Nephron (organoid): Measurements from ENCODE around the gene RNF135.
"Not testable (repeated sequence)": the region's sequence is repeated elsewhere in the genome, so short reads cannot be mapped to it uniquely, and the experiment has no call there.

Experiments used
- H3K27ac Mint-ChIP-seq, 3 experiments: 2 replicates each; pipeline ENCODE4 v1.8.0; 2020; ENCODE audit warnings: mixed read lengths in 3 of 3, mild to moderate bottlenecking in 2 of 3, moderate library complexity in 1 of 3
- H3K27me3 Mint-ChIP-seq: 2 replicates; pipeline ENCODE4 v1.8.0; 2021; ENCODE audit warnings: low read depth, mild to moderate bottlenecking, moderate library complexity, mixed read lengths
- H3K36me3 Mint-ChIP-seq: 2 replicates; pipeline ENCODE4 v1.8.0; 2020; ENCODE audit warnings: low read depth, mixed read lengths
- H3K4me1 Mint-ChIP-seq: 2 replicates; pipeline ENCODE4 v1.8.0; 2020; ENCODE audit warnings: mixed read lengths
- H3K4me3 Mint-ChIP-seq, 3 experiments: 2 replicates each; pipeline ENCODE4 v1.8.0; 2020; ENCODE audit warnings: mild to moderate bottlenecking in 3 of 3, mixed read lengths in 3 of 3, moderate library complexity in 2 of 3
- H3K9me3 Mint-ChIP-seq: 2 replicates; pipeline ENCODE4 v1.8.0; 2020; ENCODE audit warnings: mixed read lengths
- TF ChIP-seq, protein P1 (sequence below), 3 experiments: fragments of 200-600 bp; sonication (generic); IDR thresholded peaks; one replicate each; pipeline ENCODE4 v1.5.0; 2021; ENCODE audit warnings: antibody characterized with exemption in 3 of 3; ENCODE audit not compliant: unreplicated experiment in 3 of 3

The RNF135 gene

DNA sequence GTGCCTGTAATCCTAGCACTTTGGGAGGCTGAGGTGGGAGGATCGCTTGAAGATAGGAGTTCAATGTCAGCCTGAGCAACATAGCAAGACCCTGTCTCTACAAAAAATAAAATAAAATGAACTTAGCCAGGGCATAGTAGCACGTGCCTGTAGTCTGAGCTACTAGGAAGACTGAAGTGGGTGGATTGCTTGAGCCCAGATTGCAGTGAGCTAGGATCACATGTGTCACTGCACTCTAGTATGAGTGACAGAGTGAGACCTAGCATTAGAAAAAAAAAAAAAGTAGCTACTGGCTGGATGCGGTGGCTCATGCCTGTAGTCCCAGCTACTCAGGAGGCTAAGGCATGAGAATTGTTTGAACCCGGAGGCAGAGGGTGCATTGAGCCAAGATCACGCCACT is 43.1 kb upstream of the RNF135 start:
- no peaks in the 10 kb centered on the region for H3K9me3 Mint-ChIP-seq
- H3K4me3 Mint-ChIP-seq: no peak overlapping the region
- H3K27me3 Mint-ChIP-seq: peaks cover 57% of the 10 kb centered on the region
- H3K36me3 Mint-ChIP-seq: no peaks in the 10 kb centered on the region
- H3K27ac Mint-ChIP-seq: no peak overlapping the region
- peaks cover 3% of the 10 kb centered on the region for H3K4me1 Mint-ChIP-seq
- TF ChIP-seq, protein P1, sequence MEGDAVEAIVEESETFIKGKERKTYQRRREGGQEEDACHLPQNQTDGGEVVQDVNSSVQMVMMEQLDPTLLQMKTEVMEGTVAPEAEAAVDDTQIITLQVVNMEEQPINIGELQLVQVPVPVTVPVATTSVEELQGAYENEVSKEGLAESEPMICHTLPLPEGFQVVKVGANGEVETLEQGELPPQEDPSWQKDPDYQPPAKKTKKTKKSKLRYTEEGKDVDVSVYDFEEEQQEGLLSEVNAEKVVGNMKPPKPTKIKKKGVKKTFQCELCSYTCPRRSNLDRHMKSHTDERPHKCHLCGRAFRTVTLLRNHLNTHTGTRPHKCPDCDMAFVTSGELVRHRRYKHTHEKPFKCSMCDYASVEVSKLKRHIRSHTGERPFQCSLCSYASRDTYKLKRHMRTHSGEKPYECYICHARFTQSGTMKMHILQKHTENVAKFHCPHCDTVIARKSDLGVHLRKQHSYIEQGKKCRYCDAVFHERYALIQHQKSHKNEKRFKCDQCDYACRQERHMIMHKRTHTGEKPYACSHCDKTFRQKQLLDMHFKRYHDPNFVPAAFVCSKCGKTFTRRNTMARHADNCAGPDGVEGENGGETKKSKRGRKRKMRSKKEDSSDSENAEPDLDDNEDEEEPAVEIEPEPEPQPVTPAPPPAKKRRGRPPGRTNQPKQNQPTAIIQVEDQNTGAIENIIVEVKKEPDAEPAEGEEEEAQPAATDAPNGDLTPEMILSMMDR (IDR thresholded peaks at IDR 0.05; ENCODE audit: unreplicated experiment in 3 of 3): no peak

DNA sequence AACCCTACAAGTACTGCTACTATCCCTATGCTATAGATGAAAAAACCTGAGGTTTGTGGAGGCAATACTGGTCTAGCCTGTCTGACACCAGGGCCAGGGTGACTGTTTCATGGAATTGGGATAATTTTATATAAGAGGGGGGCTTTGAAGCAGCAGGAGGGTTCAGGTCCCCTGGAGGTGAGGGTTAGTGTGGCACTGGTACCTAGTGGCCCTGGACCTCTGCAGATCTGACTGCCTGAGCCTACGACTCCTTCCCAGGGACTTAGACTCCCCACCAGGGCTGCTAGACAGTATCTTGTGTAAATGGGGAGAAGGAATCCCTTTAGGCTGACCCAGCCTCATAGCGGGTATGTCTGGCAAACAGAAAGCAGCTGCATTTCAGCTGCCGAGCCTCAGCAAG is 42.3 kb upstream of the RNF135 start:
- H3K9me3 Mint-ChIP-seq: no peaks in the 10 kb centered on the region
- no peak overlapping the region for H3K4me3 Mint-ChIP-seq
- H3K27ac Mint-ChIP-seq: no peak overlapping the region
- H3K36me3 Mint-ChIP-seq: no peaks in the 10 kb centered on the region
- H3K27me3 Mint-ChIP-seq: peaks cover 49% of the 10 kb centered on the region
- TF ChIP-seq, protein P1 (IDR thresholded peaks at IDR 0.05; ENCODE audit: unreplicated experiment in 3 of 3): no peak
- H3K4me1 Mint-ChIP-seq: no peaks in the 10 kb centered on the region

DNA sequence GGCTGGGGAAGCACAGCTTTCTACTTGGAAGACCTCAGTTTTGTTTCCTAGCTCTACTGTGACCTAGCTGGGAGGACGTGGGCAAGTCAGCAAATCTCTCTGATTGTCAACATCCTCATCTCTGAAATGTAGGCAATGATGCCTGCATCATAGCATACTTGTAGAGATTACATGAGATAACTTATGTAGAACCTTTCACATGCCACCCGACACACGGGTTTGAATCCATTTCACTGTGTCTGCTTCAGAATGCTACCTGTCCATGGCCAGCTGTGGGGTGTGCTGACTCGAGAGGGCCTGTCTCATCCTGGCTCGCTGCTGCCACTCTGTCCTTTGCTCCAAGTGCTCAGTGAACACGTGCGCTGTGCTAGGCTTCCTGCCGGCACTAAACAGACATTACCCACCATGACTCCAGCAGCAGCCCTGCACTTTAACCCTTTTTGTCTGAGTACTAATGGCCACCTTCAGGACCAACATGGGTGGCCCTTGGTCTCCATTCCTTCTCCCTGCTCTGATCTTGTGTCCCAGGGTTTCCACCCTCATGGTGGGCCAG is 41.7 kb upstream of the RNF135 start:
- Mint-ChIP-seq H3K27me3 (peaks cover 43% of the 10 kb centered on the region), H3K27ac (no peak overlapping the region), H3K4me1 (no peaks in the 10 kb centered on the region), H3K9me3 (no peaks in the 10 kb centered on the region), H3K36me3 (no peaks in the 10 kb centered on the region), H3K4me3 (no peak overlapping the region)
- TF ChIP-seq, protein P1 (IDR thresholded peaks at IDR 0.05; ENCODE audit: unreplicated experiment in 3 of 3): no peak

DNA sequence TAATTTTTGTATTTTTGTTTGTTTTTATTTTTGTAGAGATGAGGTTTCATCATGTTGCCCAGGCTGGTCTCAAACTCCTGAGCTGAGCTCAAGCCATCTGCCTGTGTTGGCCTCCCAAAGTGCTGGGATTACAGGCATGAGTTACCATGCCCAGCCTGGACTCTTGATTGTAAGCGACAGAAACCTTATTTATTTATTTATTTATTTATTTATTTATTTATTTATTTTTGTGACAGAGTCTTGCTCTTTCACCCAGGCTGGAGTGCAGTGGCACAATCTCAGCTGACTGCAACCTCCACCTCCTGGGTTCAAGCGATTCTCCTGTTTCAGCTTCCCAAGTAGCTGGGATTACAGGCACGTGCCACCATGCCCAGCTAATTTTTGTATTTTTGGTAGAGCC is 41.0 kb upstream of the RNF135 start:
- H3K27me3 Mint-ChIP-seq: peaks cover 36% of the 10 kb centered on the region
- not testable (repeated sequence) for H3K4me3 Mint-ChIP-seq, H3K9me3 Mint-ChIP-seq

DNA sequence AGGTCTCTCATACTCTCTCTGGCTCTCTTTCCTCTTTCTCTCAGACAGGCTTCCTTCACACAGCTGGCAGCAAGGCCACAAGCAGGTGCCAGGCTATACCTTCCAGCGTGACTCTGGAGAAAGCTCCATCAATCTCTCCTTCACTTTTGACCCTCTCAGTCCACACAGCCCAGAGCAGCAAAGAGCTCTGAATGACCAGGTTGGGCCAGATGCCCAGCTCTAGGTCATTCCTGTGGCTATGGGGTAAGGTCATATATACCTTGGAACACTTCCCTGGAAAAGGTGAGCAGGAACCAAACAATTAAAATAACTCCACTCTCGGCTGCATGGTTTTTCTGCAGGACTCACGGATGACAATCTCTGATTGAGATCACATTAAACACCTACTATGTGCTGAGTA is 40.3 kb upstream of the RNF135 start:
- Mint-ChIP-seq H3K9me3 (no peaks in the 10 kb centered on the region), H3K36me3 (no peaks in the 10 kb centered on the region), H3K27ac (no peak overlapping the region), H3K4me3 (no peak overlapping the region), H3K4me1 (no peaks in the 10 kb centered on the region), H3K27me3 (peaks cover 30% of the 10 kb centered on the region)
- TF ChIP-seq, protein P1 (IDR thresholded peaks at IDR 0.05; ENCODE audit: unreplicated experiment in 3 of 3): no peak

More for the DNA sequence above, 41.0 kb upstream of the RNF135 start:
- not testable (repeated sequence) for H3K4me1 Mint-ChIP-seq, H3K36me3 Mint-ChIP-seq, H3K27ac Mint-ChIP-seq

DNA sequence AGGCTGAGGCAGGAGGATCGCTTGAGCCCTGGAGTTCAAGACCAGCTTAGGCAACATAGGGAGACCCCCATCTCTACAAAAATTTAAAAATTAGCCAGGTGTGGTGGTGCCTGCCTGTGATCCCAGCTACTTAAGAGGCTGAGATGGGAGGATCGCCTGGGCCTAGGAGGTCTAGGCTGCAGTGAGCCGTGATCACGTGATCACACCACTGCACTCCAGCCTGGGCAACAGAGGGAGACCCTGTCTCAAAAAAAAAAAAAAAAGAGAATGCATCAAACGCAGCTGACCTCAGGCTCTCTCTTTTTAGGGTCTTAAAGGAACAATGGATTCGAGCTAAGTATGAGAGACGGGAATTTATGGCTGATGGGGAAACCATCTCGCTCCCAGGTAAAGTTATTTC is 39.3 kb upstream of the RNF135 start:
- H3K4me1 Mint-ChIP-seq, H3K9me3 Mint-ChIP-seq, H3K4me3 Mint-ChIP-seq, H3K27ac Mint-ChIP-seq, H3K36me3 Mint-ChIP-seq: not testable (repeated sequence)
- peaks cover 19% of the 10 kb centered on the region for H3K27me3 Mint-ChIP-seq

DNA sequence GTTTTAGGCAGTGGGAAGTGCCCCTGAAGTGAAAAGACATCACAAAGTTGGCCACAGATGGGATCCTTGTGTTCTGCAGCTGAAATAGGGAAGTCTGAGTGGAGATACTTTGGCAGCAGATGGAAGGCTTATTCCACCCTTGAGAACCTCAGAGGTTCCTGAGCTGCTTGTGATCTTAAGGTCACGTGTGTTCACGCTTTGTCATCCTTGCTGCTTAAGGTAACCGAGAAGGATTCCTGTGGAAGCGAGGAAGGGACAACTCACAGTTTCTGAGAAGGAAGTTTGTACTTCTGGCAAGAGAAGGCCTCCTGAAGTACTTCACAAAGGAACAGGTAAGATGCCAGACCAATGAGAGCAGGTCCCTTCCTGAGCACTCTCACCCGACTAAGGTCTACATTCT is 36.9 kb upstream of the RNF135 start:
- no peaks in the 10 kb centered on the region for H3K36me3 Mint-ChIP-seq
- H3K9me3 Mint-ChIP-seq: no peaks in the 10 kb centered on the region
- no peaks in the 10 kb centered on the region for H3K4me1 Mint-ChIP-seq
- TF ChIP-seq, protein P1 (IDR thresholded peaks at IDR 0.05; ENCODE audit: unreplicated experiment in 3 of 3): no peak
- peaks cover 9% of the 10 kb centered on the region for H3K27me3 Mint-ChIP-seq
- no peak overlapping the region for H3K4me3 Mint-ChIP-seq
- H3K27ac Mint-ChIP-seq: no peak overlapping the region
